H1 (cell line): ENCODE results near the gene TRIM32. TPM values are rescaled to one million over a fixed set of nuclear protein-coding genes. Genes with fewer than 3 reads are reported as not detected.
A peak's percentile ranks its signal among the peaks of the same experiment; 100 is the strongest.

Experiments used
- CTCF ChIA-PET: fragments of 300-600 bp; sonication (Branson Sonifier 250); formaldehyde crosslinking; loops from one replicate; lab custom pipeline; 2021; ENCODE audit not compliant: partially characterized antibody; lab: Charles Lee
- POLR2A ChIA-PET: fragments of 300-600 bp; sonication (Branson Sonifier 250); formaldehyde crosslinking; loops from one replicate; lab custom pipeline; 2021; ENCODE audit warnings: inconsistent platforms; ENCODE audit not compliant: partially characterized antibody; lab: Charles Lee
- DNase-seq, 2 experiments: peaks; one replicate each; pipeline versions ENCODE4 v3.0.0 to v3.0.0-alpha.2; 2010 to 2022; ENCODE audit warnings: low spot score in 2 of 2, low read depth in 1 of 2, mixed read lengths in 1 of 2
- FAIRE-seq: peaks from 2 replicates; lab custom pipeline; 2011; peaks lifted over from hg19 to GRCh38; lab: Jason Lieb, UNC
- H2AFZ ChIP-seq: 2 replicates; pipeline ENCODE4 v1.8.1; 2012; ENCODE audit warnings: low read length, inconsistent platforms
- H2AK5ac ChIP-seq: 2 replicates; pipeline ENCODE4 v1.6.1; 2013; ENCODE audit warnings: low read depth, low read length
- H2BK120ac ChIP-seq: replicated peaks from 2 replicates; pipeline ENCODE3; 2013; ENCODE audit warnings: low read depth, low read length, inconsistent platforms
- H2BK12ac ChIP-seq: 2 replicates; pipeline ENCODE4 v1.6.1; 2013; ENCODE audit warnings: low read depth, low read length
- H2BK15ac ChIP-seq: 2 replicates; pipeline ENCODE4 v1.6.1; 2013; ENCODE audit warnings: low read length
- H2BK20ac ChIP-seq: 2 replicates; pipeline ENCODE4 v1.6.1; 2013; ENCODE audit warnings: low read length
- H2BK5ac ChIP-seq: 2 replicates; pipeline ENCODE4 v1.6.1; 2013; ENCODE audit warnings: low read depth, low read length
- H3K14ac ChIP-seq: 2 replicates; pipeline ENCODE4 v1.6.1; 2013; ENCODE audit warnings: inconsistent platforms; ENCODE audit not compliant: insufficient read length
- H3K18ac ChIP-seq: 2 replicates; pipeline ENCODE4 v1.6.1; 2013; ENCODE audit warnings: low read length; ENCODE audit errors: extremely low read depth
- H3K23ac ChIP-seq: 2 replicates; pipeline ENCODE4 v1.6.1; 2013; ENCODE audit warnings: inconsistent platforms; ENCODE audit not compliant: insufficient read length
- H3K23me2 ChIP-seq: 2 replicates; pipeline ENCODE4 v1.6.1; 2013; ENCODE audit warnings: low read depth, low read length
- H3K27ac ChIP-seq: 2 replicates; pipeline ENCODE4 v1.6.1; 2011; ENCODE audit warnings: low read depth, low read length, inconsistent platforms
- H3K27me3 ChIP-seq, 4 experiments: replicated peaks in 1 of 4; 1 replicate in 1 of 4; 2 replicates in 3 of 4; pipeline versions ENCODE4 v1.6.1 to v1.8.1; 2011 to 2013; ENCODE audit warnings: low read length in 3 of 4, mild to moderate bottlenecking in 3 of 4, inconsistent platforms in 2 of 4, mixed read lengths in 2 of 4, moderate library complexity in 1 of 4; ENCODE audit not compliant: control insufficient read depth in 3 of 4, insufficient read depth in 3 of 4; ENCODE audit errors: extremely low read depth in 1 of 4
- H3K36me3 ChIP-seq, 4 experiments: 2 replicates each; pipeline versions ENCODE4 v1.6.1 to v1.8.1; 2011 to 2013; ENCODE audit warnings: mild to moderate bottlenecking in 4 of 4, low read length in 3 of 4, moderate library complexity in 2 of 4, control low read depth in 1 of 4, inconsistent platforms in 1 of 4; ENCODE audit not compliant: insufficient read depth in 4 of 4, control insufficient read depth in 2 of 4
- H3K4ac ChIP-seq: replicated peaks from 2 replicates; pipeline ENCODE3; 2013; ENCODE audit warnings: low read length, low read depth, mixed read lengths, inconsistent platforms; ENCODE audit not compliant: insufficient read length
- H3K4me1 ChIP-seq, 4 experiments: replicated peaks in 1 of 4; 1 replicate in 1 of 4; 2 replicates in 3 of 4; pipeline versions ENCODE4 v1.6.1 to v1.8.1; 2011 to 2013; ENCODE audit warnings: low read length in 3 of 4, inconsistent platforms in 2 of 4, mixed read lengths in 1 of 4; ENCODE audit not compliant: insufficient read depth in 4 of 4, control insufficient read depth in 3 of 4
- H3K4me2 ChIP-seq, 2 experiments: 2 replicates each; pipeline versions ENCODE4 v1.6.1 to v1.8.1; 2011 to 2013; ENCODE audit warnings: low read depth in 2 of 2, low read length in 2 of 2, control low read depth in 1 of 2, inconsistent platforms in 1 of 2, mild to moderate bottlenecking in 1 of 2; ENCODE audit not compliant: insufficient read depth in 1 of 2
- H3K4me3 ChIP-seq, 4 experiments: fragments of 200-600, 300-600 bp in 1 of 4; sonication (generic), shearing (Covaris generic), sonication (Bioruptor Twin) in 1 of 4; 2 replicates each; pipeline versions ENCODE4 v1.5.1 to v1.8.1; 2011 to 2016; ENCODE audit warnings: low read length in 4 of 4, low read depth in 3 of 4, control low read depth in 2 of 4, inconsistent platforms in 2 of 4, mild to moderate bottlenecking in 2 of 4, mixed read lengths in 1 of 4, moderate library complexity in 1 of 4; ENCODE audit not compliant: insufficient read depth in 2 of 4; ENCODE audit errors: extremely low read depth in 1 of 4
- H3K56ac ChIP-seq: replicated peaks from 2 replicates; pipeline ENCODE3; 2013; ENCODE audit warnings: low read depth, mild to moderate bottlenecking, mixed read lengths, low read length, inconsistent platforms; ENCODE audit not compliant: insufficient read length
- H3K79me1 ChIP-seq: 2 replicates; pipeline ENCODE4 v1.6.1; 2013; ENCODE audit warnings: low read depth, low read length, control low read depth
- H3K79me2 ChIP-seq, 2 experiments: 2 replicates each; pipeline versions ENCODE4 v1.6.1 to v1.8.1; 2012 to 2013; ENCODE audit warnings: low read length in 2 of 2, mild to moderate bottlenecking in 2 of 2, inconsistent platforms in 1 of 2; ENCODE audit not compliant: insufficient read depth in 2 of 2, control insufficient read depth in 1 of 2
- H3K9ac ChIP-seq, 4 experiments: replicated peaks in 1 of 4; 1 replicate in 1 of 4; 2 replicates in 3 of 4; pipeline versions ENCODE4 v1.6.1 to v1.8.1; 2011 to 2013; ENCODE audit warnings: low read depth in 3 of 4, low read length in 3 of 4, control low read depth in 2 of 4, mild to moderate bottlenecking in 2 of 4, moderate library complexity in 2 of 4, inconsistent platforms in 1 of 4; ENCODE audit errors: extremely low read depth in 1 of 4
- H3K9me3 ChIP-seq, 2 experiments: 2 replicates each; pipeline versions ENCODE4 v1.6.1 to v1.8.1; 2012 to 2013; ENCODE audit warnings: mild to moderate bottlenecking in 2 of 2, moderate library complexity in 2 of 2, control low read depth in 1 of 2, inconsistent platforms in 1 of 2, low read depth in 1 of 2, low read length in 1 of 2, mixed read lengths in 1 of 2; ENCODE audit not compliant: insufficient read depth in 2 of 2
- H4K20me1 ChIP-seq, 2 experiments: replicated peaks in 1 of 2; 2 replicates each; pipeline versions ENCODE3 to v1.8.1; 2011 to 2013; ENCODE audit warnings: inconsistent platforms in 2 of 2, low read length in 2 of 2, mild to moderate bottlenecking in 1 of 2; ENCODE audit not compliant: insufficient read depth in 2 of 2, control insufficient read depth in 1 of 2
- H4K5ac ChIP-seq: 2 replicates; pipeline ENCODE4 v1.6.1; 2013; ENCODE audit warnings: low read length, low read depth, mixed read lengths, inconsistent platforms; ENCODE audit not compliant: insufficient read length
- H4K8ac ChIP-seq: 2 replicates; pipeline ENCODE4 v1.8.0; 2013; ENCODE audit warnings: mild to moderate bottlenecking, moderate library complexity, low read length, inconsistent platforms; ENCODE audit not compliant: insufficient read depth; ENCODE audit errors: extremely low read depth
- H4K91ac ChIP-seq: replicated peaks from 2 replicates; pipeline ENCODE3; 2013; ENCODE audit warnings: low read length, mixed read lengths, inconsistent platforms; ENCODE audit not compliant: insufficient read length
- CREB1 ChIP-seq: IDR thresholded peaks from 2 replicates; pipeline ENCODE4 v1.6.1; 2012; ENCODE audit warnings: inconsistent platforms
- RAD21 ChIP-seq, 2 experiments: IDR thresholded peaks in 1 of 2; conservative IDR thresholded peaks in 1 of 2; 2 replicates each; pipeline ENCODE4 v1.6.1; 2011; ENCODE audit warnings: low read depth in 2 of 2, low read length in 2 of 2, improper control_type of control experiment in 1 of 2, inconsistent platforms in 1 of 2, mild to moderate bottlenecking in 1 of 2, moderate library complexity in 1 of 2
- RBBP5 ChIP-seq: IDR thresholded peaks from 2 replicates; pipeline ENCODE4 v1.7.1; 2012; ENCODE audit warnings: low read depth, mild to moderate bottlenecking, inconsistent platforms, low read length, moderate library complexity, borderline replicate concordance
- YY1 ChIP-seq: IDR thresholded peaks from 2 replicates; pipeline ENCODE4 v1.6.1; 2011; ENCODE audit warnings: low read depth, mild to moderate bottlenecking, low read length
- WGBS, 2 experiments: shearing (Covaris generic) in 1 of 2; methylation state at CpG; one replicate each; pipeline versions ENCODE4 v1.1.6 to v1.1.7; 2013 to 2015; ENCODE audit warnings: low lambda C conversion rate in 2 of 2, mixed read lengths in 2 of 2, inconsistent platforms in 1 of 2, low coverage in 1 of 2, missing lambda C conversion rate in 1 of 2; ENCODE audit not compliant: insufficient replicate concordance in 2 of 2, insufficient coverage in 1 of 2, insufficient read length in 1 of 2; ENCODE audit errors: extremely low coverage in 1 of 2, missing lambda C conversion rate in 1 of 2; 5-methylcytosine and 5-hydroxymethylcytosine counted together
- polyA plus RNA-seq, 7 experiments: library from polyadenylated mRNA; depleted of rRNA in 3 of 7; stranded (reverse) in 5 of 7; unstranded in 2 of 7; fragments of >200 nt in 5 of 7; fragments of 200-250 nt in 2 of 7; gene quantifications; 1 replicate in 5 of 7; 2 replicates in 1 of 7; 4 replicates in 1 of 7; pipeline versions ENCODE4 v1.2.1 to v1.2.3, GENCODE V29; 2011 to 2013; ENCODE audit warnings: missing spikeins in 2 of 7, mixed read lengths in 2 of 7
- total RNA-seq: library from RNA; stranded (reverse); fragmentation: NEBNext Ultra II Directional; extraction: Animal tissue kit (Norgen Biotek cat#: 25700); gene quantifications from 2 replicates; pipeline ENCODE4 v1.2.1, GENCODE V29; 2021
- TF ChIP-seq, protein P1 (sequence below), 3 experiments: IDR thresholded peaks; 1 replicate in 2 of 3; 2 replicates in 1 of 3; pipeline versions ENCODE4 v1.5.1 to v1.6.1; 2011; ENCODE audit warnings: low read length in 3 of 3, mild to moderate bottlenecking in 3 of 3, inconsistent platforms in 2 of 3, low read depth in 1 of 3, moderate library complexity in 1 of 3; ENCODE audit not compliant: insufficient read depth in 1 of 3; ENCODE audit errors: control extremely low read depth in 1 of 3

The TRIM32 gene
- total and polyA plus RNA-seq, 2 of the 8 experiments (the other 6 are each of a cell fraction or from before 2014, with no cell fraction given), result 10.5 to 17.3 TPM

DNA sequence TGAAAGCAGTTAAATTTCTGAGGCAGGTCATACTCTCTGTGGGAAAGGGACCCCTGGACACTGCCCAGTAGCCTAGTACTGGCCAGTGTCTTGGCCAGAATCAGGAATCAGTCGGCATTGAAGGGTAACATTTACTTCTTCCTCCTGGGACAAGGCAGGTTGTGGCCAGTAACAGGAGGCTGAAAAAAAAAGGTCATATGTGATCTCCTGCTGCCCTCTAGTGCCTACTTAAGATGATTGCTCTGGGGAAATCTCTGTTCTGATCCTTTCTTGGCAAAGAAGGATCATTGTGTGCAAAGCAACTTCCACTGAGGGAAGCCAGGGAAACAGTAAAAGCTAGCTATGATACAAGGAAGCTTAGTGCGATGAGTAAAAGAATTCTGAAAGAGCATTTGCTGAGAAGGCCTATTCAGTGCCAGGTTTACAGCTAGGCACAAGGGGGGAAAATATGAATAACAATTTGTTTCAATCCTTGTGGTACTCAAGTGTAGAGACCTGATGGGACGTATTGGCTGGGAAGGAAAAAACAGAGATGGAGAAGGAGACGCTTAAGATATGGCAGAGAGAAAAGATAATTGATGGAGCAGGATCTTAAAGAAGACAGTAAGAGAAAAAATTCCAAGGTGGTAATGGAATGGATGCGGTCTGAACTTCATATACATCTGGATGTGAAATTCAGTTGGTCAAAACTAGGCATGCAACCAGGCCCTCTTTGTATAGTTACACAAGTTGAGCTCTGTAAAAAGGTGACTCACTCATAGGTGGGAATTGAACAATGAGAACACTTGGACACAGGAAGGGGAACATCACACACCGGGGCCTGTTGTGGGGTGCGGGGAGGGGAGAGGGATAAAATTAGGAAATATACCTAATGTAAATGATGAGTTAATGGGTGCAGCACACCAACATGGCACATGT lies 25.8 kb upstream of the TRIM32 start:
- H3K23me2 ChIP-seq, result no peaks in the 10 kb centered on the region; the same call in 1 of the 2 replicates
- H2BK15ac ChIP-seq, result no peak overlapping the region
- ChIA-PET CTCF (interaction anchor here (0.7 to 3.3 kb wide), 22 partner anchors 10 to 1061 kb away, joined by 3 to 29 read pairs (median 4); no protein-coding TSS in a partner anchor), POLR2A (no interaction called here)
- H3K36me3 ChIP-seq, result no peaks in the 10 kb centered on the region
- TF ChIP-seq YY1 (no peak), RBBP5 (no peak), RAD21 (IDR thresholded peaks at IDR 0.05 in 1 of 2, conservative IDR thresholded peaks at IDR 0.05 in 1 of 2; ENCODE audit: low read depth in 2 of 2, low read length in 2 of 2) (peak; percentile 92 to 93), CREB1 (no peak)
- TF ChIP-seq, protein P1, sequence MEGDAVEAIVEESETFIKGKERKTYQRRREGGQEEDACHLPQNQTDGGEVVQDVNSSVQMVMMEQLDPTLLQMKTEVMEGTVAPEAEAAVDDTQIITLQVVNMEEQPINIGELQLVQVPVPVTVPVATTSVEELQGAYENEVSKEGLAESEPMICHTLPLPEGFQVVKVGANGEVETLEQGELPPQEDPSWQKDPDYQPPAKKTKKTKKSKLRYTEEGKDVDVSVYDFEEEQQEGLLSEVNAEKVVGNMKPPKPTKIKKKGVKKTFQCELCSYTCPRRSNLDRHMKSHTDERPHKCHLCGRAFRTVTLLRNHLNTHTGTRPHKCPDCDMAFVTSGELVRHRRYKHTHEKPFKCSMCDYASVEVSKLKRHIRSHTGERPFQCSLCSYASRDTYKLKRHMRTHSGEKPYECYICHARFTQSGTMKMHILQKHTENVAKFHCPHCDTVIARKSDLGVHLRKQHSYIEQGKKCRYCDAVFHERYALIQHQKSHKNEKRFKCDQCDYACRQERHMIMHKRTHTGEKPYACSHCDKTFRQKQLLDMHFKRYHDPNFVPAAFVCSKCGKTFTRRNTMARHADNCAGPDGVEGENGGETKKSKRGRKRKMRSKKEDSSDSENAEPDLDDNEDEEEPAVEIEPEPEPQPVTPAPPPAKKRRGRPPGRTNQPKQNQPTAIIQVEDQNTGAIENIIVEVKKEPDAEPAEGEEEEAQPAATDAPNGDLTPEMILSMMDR (IDR thresholded peaks at IDR 0.05; ENCODE audit: control extremely low read depth in 1 of 3, insufficient read depth in 1 of 3, low read depth in 1 of 3, low read length in 3 of 3), result peak in 2 of 3 experiments; percentile 81 to 82; a peak in 3 of 4 replicates
- FAIRE-seq (peak; percentile 72), DNase-seq (no peak)
- WGBS, 2 experiments, result 72% methylated on average over 6 of the region's 7 CpGs; no CpG with 5 or more reads in 1 of the 2 experiments
- no peak overlapping the region for H2BK20ac ChIP-seq
- H2AFZ ChIP-seq, result no peak overlapping the region
- H3K18ac ChIP-seq, result no peak overlapping the region
- no peak overlapping the region for H3K14ac ChIP-seq
- H3K4ac ChIP-seq, result no peak overlapping the region
- H2BK12ac ChIP-seq, result no peak overlapping the region
- no peak overlapping the region for H3K56ac ChIP-seq
- no peak overlapping the region for H4K5ac ChIP-seq
- no peak overlapping the region for H4K91ac ChIP-seq
- H2BK5ac ChIP-seq, result no peak overlapping the region
- H3K27me3 ChIP-seq, result no peaks in the 10 kb centered on the region
- H3K4me1 ChIP-seq, result peaks cover 0 to 6% (median 0%) of the 10 kb centered on the region in 4 experiments; a peak in 1 of 7 replicates
- no peak overlapping the region for H3K4me2 ChIP-seq
- no peak overlapping the region for H4K8ac ChIP-seq
- no peak overlapping the region for H2BK120ac ChIP-seq
- no peak overlapping the region for H3K9ac ChIP-seq
- no peak overlapping the region for H3K27ac ChIP-seq
- no peak overlapping the region for H2AK5ac ChIP-seq
- no peaks in the 10 kb centered on the region for H3K79me2 ChIP-seq
- no peaks in the 10 kb centered on the region for H4K20me1 ChIP-seq
- H3K9me3 ChIP-seq, result no peaks in the 10 kb centered on the region
- H3K79me1 ChIP-seq, result no peaks in the 10 kb centered on the region
- no peak overlapping the region for H3K23ac ChIP-seq
- H3K4me3 ChIP-seq, result no peak overlapping the region
